ENCODE results near the gene PDLIM5. TPM values are rescaled to one million over a fixed set of nuclear protein-coding genes. Genes with fewer than 3 reads are reported as not detected.
A peak's percentile ranks its signal among the peaks of the same experiment; 100 is the strongest.

PDLIM5 gene
- total RNA-seq, 2 donors from 2014 or later: 129 to 168 TPM

DNA sequence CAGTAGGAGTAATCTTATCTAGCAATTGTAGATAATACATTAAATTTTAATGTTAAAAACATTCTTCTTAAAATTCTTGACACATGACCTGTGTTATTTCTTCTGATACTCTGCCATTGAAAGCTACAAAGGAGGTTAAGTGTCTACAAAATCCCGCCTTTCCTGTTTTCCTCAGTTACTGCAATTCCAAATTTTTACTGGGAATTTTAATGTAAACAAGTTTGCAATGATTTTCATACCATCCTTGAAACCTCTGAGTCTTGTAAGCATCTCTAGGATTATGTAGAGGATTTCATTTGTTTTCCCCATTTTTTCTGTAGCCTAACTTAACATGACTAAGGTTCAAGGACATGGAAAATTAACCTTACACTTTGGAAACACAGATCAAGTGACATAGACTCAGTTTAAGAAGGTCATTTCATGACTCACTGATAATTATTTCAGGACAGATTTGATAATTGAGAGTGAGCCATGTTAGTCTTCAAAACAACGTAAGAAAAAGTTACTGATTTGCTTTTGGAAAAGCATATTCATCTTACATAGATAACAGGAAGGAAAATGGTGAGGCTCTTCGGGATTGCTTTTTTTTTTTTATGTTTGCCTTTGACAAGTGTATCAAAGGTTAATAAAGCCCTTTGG lies 39.6 kb upstream of the PDLIM5 start:
- H3K27ac ChIP-seq: no peak overlapping the region
- no peaks in the 10 kb centered on the region for H3K36me3 ChIP-seq
- H3K9me3 ChIP-seq: no peaks in the 10 kb centered on the region
- no peak for DNase-seq
- no peak overlapping the region for H3K9ac ChIP-seq (ENCODE audit: low read depth in 2 of 2, low read length in 2 of 2)
- no peak for TF ChIP-seq CTCF (IDR thresholded peaks at IDR 0.05)
- intact Hi-C loops (cut with DNase I): no loop called here
- no peak overlapping the region for H3K4me3 ChIP-seq
- no peaks in the 10 kb centered on the region for H3K4me1 ChIP-seq
- no peaks in the 10 kb centered on the region for H3K27me3 ChIP-seq

GRCh38 chr4:94412658-94413038 lies 39.1 kb upstream of the PDLIM5 start:
- Histone ChIP-seq H3K9me3 (no peaks in the 10 kb centered on the region), H3K36me3 (no peaks in the 10 kb centered on the region), H3K9ac (ENCODE audit: low read depth in 2 of 2, low read length in 2 of 2) (no peak overlapping the region), H3K27ac (no peak overlapping the region), H3K4me3 (no peak overlapping the region), H3K4me1 (no peaks in the 10 kb centered on the region), H3K27me3 (no peaks in the 10 kb centered on the region)
- intact Hi-C loops (cut with DNase I): no loop called here
- TF ChIP-seq CTCF (IDR thresholded peaks at IDR 0.05): no peak
- DNase-seq: peak; percentile 21

GRCh38 chr4:94413085-94413840 lies 38.5 kb upstream of the PDLIM5 start:
- H3K4me3 ChIP-seq: no peak overlapping the region

GRCh38 chr4:94414907-94415306 lies 36.8 kb upstream of the PDLIM5 start:
- Histone ChIP-seq H3K9me3 (no peaks in the 10 kb centered on the region), H3K4me1 (no peaks in the 10 kb centered on the region), H3K27ac (no peak overlapping the region), H3K9ac (ENCODE audit: low read depth in 2 of 2, low read length in 2 of 2) (no peak overlapping the region), H3K27me3 (no peaks in the 10 kb centered on the region), H3K4me3 (no peak overlapping the region), H3K36me3 (no peaks in the 10 kb centered on the region)
- no peak for TF ChIP-seq CTCF (IDR thresholded peaks at IDR 0.05)
- intact Hi-C loops (cut with DNase I): no loop called here
- DNase-seq: no peak

More at GRCh38 chr4:94413085-94413840, 38.5 kb upstream of the PDLIM5 start:
- H3K9me3 ChIP-seq: no peaks in the 10 kb centered on the region
- no peak for TF ChIP-seq CTCF (IDR thresholded peaks at IDR 0.05)
- intact Hi-C loops (cut with DNase I): no loop called here
- no peak overlapping the region for H3K27ac ChIP-seq
- no peaks in the 10 kb centered on the region for H3K4me1 ChIP-seq
- H3K9ac ChIP-seq (ENCODE audit: low read depth in 2 of 2, low read length in 2 of 2): no peak overlapping the region
- DNase-seq: no peak
- H3K36me3 ChIP-seq: no peaks in the 10 kb centered on the region
- H3K27me3 ChIP-seq: no peaks in the 10 kb centered on the region

GRCh38 chr4:94415448-94415847 lies 36.3 kb upstream of the PDLIM5 start:
- H3K27me3 ChIP-seq: no peaks in the 10 kb centered on the region
- no peak for DNase-seq
- no peaks in the 10 kb centered on the region for H3K9me3 ChIP-seq
- no peak overlapping the region for H3K4me3 ChIP-seq
- no peaks in the 10 kb centered on the region for H3K4me1 ChIP-seq
- no peak overlapping the region for H3K9ac ChIP-seq (ENCODE audit: low read depth in 2 of 2, low read length in 2 of 2)
- TF ChIP-seq CTCF (IDR thresholded peaks at IDR 0.05): no peak
- no peak overlapping the region for H3K27ac ChIP-seq
- H3K36me3 ChIP-seq: no peaks in the 10 kb centered on the region
- intact Hi-C loops (cut with DNase I): no loop called here

All from colonic mucosa (tissue), 4 donors.